DOHH2 (cell line): ENCODE measurements around the gene ELFN1.

ENCODE experiments used
- H3F3A ChIP-seq: fragments of 200-600 bp; sonication (generic), shearing (Covaris generic); 2 replicates; pipeline ENCODE4 v1.6.0; 2016; ENCODE audit warnings: antibody characterized with exemption, mild to moderate bottlenecking; ENCODE audit not compliant: control insufficient read depth, insufficient read depth
- H3K27ac ChIP-seq: fragments of 200-600 bp; sonication (generic); 2 replicates; pipeline ENCODE4 v1.5.1; 2014; ENCODE audit warnings: low read depth, mild to moderate bottlenecking, low read length, moderate library complexity
- H3K27me3 ChIP-seq: fragments of 200-600 bp; sonication (generic); 2 replicates; pipeline ENCODE4 v1.6.1; 2014; ENCODE audit warnings: mild to moderate bottlenecking, low read length, mixed read lengths; ENCODE audit not compliant: control insufficient read depth
- H3K36me3 ChIP-seq: fragments of 200-600 bp; sonication (generic); 2 replicates; pipeline ENCODE4 v1.6.1; 2014; ENCODE audit warnings: mild to moderate bottlenecking, low read length, moderate library complexity, mixed read lengths; ENCODE audit not compliant: control insufficient read depth
- H3K4me1 ChIP-seq: fragments of 200-600 bp; sonication (generic); 2 replicates; pipeline ENCODE4 v1.6.1; 2014; ENCODE audit warnings: mild to moderate bottlenecking, low read length, mixed read lengths; ENCODE audit not compliant: control insufficient read depth
- H3K4me2 ChIP-seq: fragments of 200-600 bp; sonication (generic); 2 replicates; pipeline ENCODE4 v1.6.0; 2014; ENCODE audit warnings: mild to moderate bottlenecking, low read length, moderate library complexity
- H3K4me3 ChIP-seq: fragments of 200-600 bp; sonication (generic); 2 replicates; pipeline ENCODE4 v1.5.1; 2014; ENCODE audit warnings: mild to moderate bottlenecking, low read length, mixed read lengths
- H3K79me2 ChIP-seq: fragments of 200-600 bp; sonication (generic); 2 replicates; pipeline ENCODE4 v1.6.1; 2014; ENCODE audit warnings: mild to moderate bottlenecking, low read length, mixed read lengths; ENCODE audit not compliant: control insufficient read depth
- H3K9me2 ChIP-seq: fragments of 200-600 bp; sonication (generic); replicated peaks from 2 replicates; pipeline ENCODE4 v1.6.1; 2014; ENCODE audit warnings: mild to moderate bottlenecking, low read length, mixed read lengths; ENCODE audit not compliant: control insufficient read depth
- H3K9me3 ChIP-seq: fragments of 200-600 bp; sonication (generic); 2 replicates; pipeline ENCODE4 v1.6.1; 2014; ENCODE audit warnings: antibody characterized with exemption, low read length, mixed read lengths; ENCODE audit not compliant: control insufficient read depth, insufficient read depth
- H4K20me1 ChIP-seq: fragments of 200-600 bp; sonication (generic); 2 replicates; pipeline ENCODE4 v1.6.0; 2014; ENCODE audit warnings: low read depth, mild to moderate bottlenecking, antibody characterized with exemption, low read length, moderate library complexity; ENCODE audit not compliant: control insufficient read depth, insufficient read depth
- CTCF ChIP-seq: fragments of 200-600 bp; sonication (generic); IDR thresholded peaks from one replicate; pipeline ENCODE4 v1.5.1; 2014; ENCODE audit warnings: antibody characterized with exemption, mild to moderate bottlenecking, low read depth, low read length; ENCODE audit not compliant: poor library complexity, severe bottlenecking
- EZH2phosphoT487 ChIP-seq: fragments of 200-600 bp; sonication (generic); IDR thresholded peaks from 2 replicates; pipeline ENCODE4 v1.6.1; 2017; ENCODE audit warnings: borderline replicate concordance, mild to moderate bottlenecking, antibody characterized with exemption, low read length, moderate library complexity, mixed read lengths

Gene ELFN1

GRCh38 chr7:1754345-1754908 is 84.3 kb downstream of the ELFN1 start:
- Histone ChIP-seq H3K79me2 (no peaks in the 10 kb centered on the region), H3K4me3 (no peak overlapping the region), H3K9me2 (no peaks in the 10 kb centered on the region), H3K27ac (no peak overlapping the region), H3K4me1 (peaks cover 52% of the 10 kb centered on the region), H4K20me1 (peaks cover 4% of the 10 kb centered on the region; the same call in 1 of the 2 replicates), H3K27me3 (peaks cover 67% of the 10 kb centered on the region), H3K36me3 (no peaks in the 10 kb centered on the region), H3F3A (peaks cover 17% of the 10 kb centered on the region), H3K4me2 (no peak overlapping the region), H3K9me3 (peaks cover 4% of the 10 kb centered on the region; the same call in 1 of the 2 replicates)
- no peak for TF ChIP-seq EZH2phosphoT487
- TF ChIP-seq CTCF = no peak

DNA sequence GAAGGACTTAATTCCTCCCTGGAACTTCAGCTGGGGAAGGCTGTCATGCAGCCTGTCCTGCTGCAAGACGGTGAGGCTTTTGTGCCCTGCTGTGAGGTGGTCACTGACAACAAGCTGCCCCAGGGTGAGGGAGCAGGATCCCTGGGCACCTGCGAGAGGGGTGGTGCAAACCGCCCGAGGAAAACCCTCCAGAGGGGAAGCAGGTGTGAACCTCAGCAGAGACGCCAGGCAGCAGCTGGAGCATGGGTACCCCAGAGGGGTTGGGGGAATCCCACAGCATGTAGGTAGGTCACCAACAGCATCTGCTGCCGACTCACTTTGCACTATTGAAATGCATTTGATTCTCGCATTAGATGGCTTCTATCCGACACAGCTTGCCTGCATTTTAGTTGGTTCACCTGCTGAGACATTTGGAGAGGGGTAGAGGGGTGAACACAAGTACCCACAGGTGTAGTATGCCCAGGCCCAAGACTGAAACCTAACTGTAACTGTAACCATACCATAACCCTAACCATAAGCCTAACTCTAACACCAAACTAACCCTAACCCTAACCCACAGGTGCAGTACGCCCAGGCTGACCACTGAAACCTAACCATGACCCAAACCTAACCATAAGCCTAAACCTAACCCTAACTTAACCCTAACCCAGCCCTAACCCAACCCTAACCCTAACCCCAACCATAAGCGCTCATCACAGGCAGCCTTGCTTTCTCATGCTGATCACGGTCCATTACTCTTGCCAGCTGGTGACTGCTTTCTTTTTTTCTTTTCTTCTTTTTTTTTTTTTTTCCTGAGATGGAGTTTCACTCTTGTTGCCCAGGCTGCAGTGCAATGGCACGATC is 85.9 kb downstream of the ELFN1 start:
- H3K4me3 ChIP-seq = peak overlapping the region; percentile 7; the same call in 1 of the 2 replicates
- no peaks in the 10 kb centered on the region for H3K79me2 ChIP-seq
- no peaks in the 10 kb centered on the region for H3K9me2 ChIP-seq
- H3K27me3 ChIP-seq = peaks cover 51% of the 10 kb centered on the region
- H3K4me2 ChIP-seq = peak overlapping the region; percentile 34
- peaks cover 4% of the 10 kb centered on the region; the same call in 1 of the 2 replicates for H4K20me1 ChIP-seq
- H3K9me3 ChIP-seq = peaks cover 4% of the 10 kb centered on the region; the same call in 1 of the 2 replicates
- no peaks in the 10 kb centered on the region for H3K36me3 ChIP-seq
- H3F3A ChIP-seq = peaks cover 17% of the 10 kb centered on the region
- TF ChIP-seq CTCF (no peak), EZH2phosphoT487 (peak; percentile 32; the same call in 1 of the 2 replicates)
- H3K27ac ChIP-seq = no peak overlapping the region
- peaks cover 52% of the 10 kb centered on the region for H3K4me1 ChIP-seq

- no peak overlapping the region for H3K4me2 ChIP-seq
- H4K20me1 ChIP-seq = 0 out of 2 replicates have a peak, but pooled peaks cover 3% of the 10 kb centered on the region
- peaks cover 45% of the 10 kb centered on the region for H3K4me1 ChIP-seq
- no peaks in the 10 kb centered on the region for H3K79me2 ChIP-seq
- H3K27me3 ChIP-seq = peaks cover 45% of the 10 kb centered on the region
- no peaks in the 10 kb centered on the region for H3K36me3 ChIP-seq
- H3K27ac ChIP-seq = no peak overlapping the region
- H3K4me3 ChIP-seq = no peak overlapping the region
- peaks cover 4% of the 10 kb centered on the region; the same call in 1 of the 2 replicates for H3K9me3 ChIP-seq
- H3F3A ChIP-seq = peaks cover 19% of the 10 kb centered on the region
- H3K9me2 ChIP-seq = no peaks in the 10 kb centered on the region
- TF ChIP-seq EZH2phosphoT487 = no peak
These were observed 87.5 kb downstream of the ELFN1 start for GRCh38 chr7:1757601-1758000.
